ENCODE data around the gene ADCY9.
"Not testable (repeated sequence)": the region's sequence is repeated elsewhere in the genome, so short reads cannot be mapped to it uniquely, and the experiment has no call there.

The ADCY9 gene

GRCh38 chr16:4064950-4065352 lies 51.3 kb downstream of the ADCY9 start:
- no peak for DNase-seq

- DNase-seq: no peak
These were observed 53.9 kb downstream of the ADCY9 start for GRCh38 chr16:4062212-4062802.

- DNase-seq: no peak
These were observed 55.4 kb downstream of the ADCY9 start for GRCh38 chr16:4060823-4061222.

GRCh38 chr16:4060009-4060408 lies 56.2 kb downstream of the ADCY9 start:
- DNase-seq: no peak

- no peak for DNase-seq
These were observed 57.9 kb downstream of the ADCY9 start for GRCh38 chr16:4058386-4058785.

GRCh38 chr16:4057439-4057877 lies 58.8 kb downstream of the ADCY9 start:
- DNase-seq: no peak

- no peak for DNase-seq
These were observed 59.8 kb downstream of the ADCY9 start for GRCh38 chr16:4056161-4057105.

- DNase-seq: no peak
These were observed 60.5 kb downstream of the ADCY9 start for GRCh38 chr16:4055748-4056147.

GRCh38 chr16:4053301-4053845 lies 62.9 kb downstream of the ADCY9 start:
- no peak for DNase-seq

- DNase-seq: no peak
These were observed 63.4 kb downstream of the ADCY9 start for GRCh38 chr16:4052801-4053293.

- DNase-seq: no peak
These were observed 64.1 kb downstream of the ADCY9 start for GRCh38 chr16:4052096-4052495.

GRCh38 chr16:4051591-4051990 lies 64.7 kb downstream of the ADCY9 start:
- no peak for DNase-seq

GRCh38 chr16:4049031-4049430 lies 67.2 kb downstream of the ADCY9 start:
- DNase-seq: no peak

GRCh38 chr16:4048481-4048880 lies 67.8 kb downstream of the ADCY9 start:
- no peak for DNase-seq

GRCh38 chr16:4046221-4046620 lies 70.0 kb downstream of the ADCY9 start:
- no peak for DNase-seq

GRCh38 chr16:4045561-4045960 lies 70.7 kb downstream of the ADCY9 start:
- DNase-seq: not testable (repeated sequence)

- no peak for DNase-seq
These were observed 73.7 kb downstream of the ADCY9 start for GRCh38 chr16:4042581-4042980.

- DNase-seq: no peak
These were observed 77.8 kb downstream of the ADCY9 start for GRCh38 chr16:4038448-4038847.

GRCh38 chr16:4036952-4037351 lies 79.3 kb downstream of the ADCY9 start:
- not testable (repeated sequence) for DNase-seq

- DNase-seq: no peak
These were observed 81.3 kb downstream of the ADCY9 start for GRCh38 chr16:4034963-4035362.

GRCh38 chr16:4033951-4034350 lies 82.3 kb downstream of the ADCY9 start:
- DNase-seq: no peak

- DNase-seq: no peak
These were observed 83.5 kb downstream of the ADCY9 start for GRCh38 chr16:4032768-4033167.

GRCh38 chr16:4028144-4028543 lies 88.1 kb downstream of the ADCY9 start:
- DNase-seq: no peak

GRCh38 chr16:4026854-4027253 lies 89.4 kb downstream of the ADCY9 start:
- DNase-seq: no peak

All from fibroblast of upper back skin (primary cell).